Breast epithelium (tissue), 3 donors: ENCODE data around the gene XIRP2.

ENCODE experiments used
- POLR2A ChIP-seq: fragments of 450-650 bp; IDR thresholded peaks from one replicate; pipeline ENCODE4 v1.6.1; 2016; ENCODE audit warnings: antibody characterized with exemption, mild to moderate bottlenecking, moderate library complexity
- POLR2AphosphoS5 ChIP-seq, 3 donors: sonication (generic); formaldehyde crosslinking; IDR thresholded peaks; one replicate each; pipeline ENCODE4 v1.6.1; 2017; ENCODE audit warnings: antibody characterized with exemption in 3 of 3
- TF ChIP-seq, protein P1 (sequence below), 3 donors: fragments of 450-650 bp; IDR thresholded peaks; one replicate each; pipeline ENCODE4 v1.5.1; 2016 to 2017; ENCODE audit warnings: antibody characterized with exemption in 3 of 3, mild to moderate bottlenecking in 3 of 3, moderate library complexity in 3 of 3

DNA sequence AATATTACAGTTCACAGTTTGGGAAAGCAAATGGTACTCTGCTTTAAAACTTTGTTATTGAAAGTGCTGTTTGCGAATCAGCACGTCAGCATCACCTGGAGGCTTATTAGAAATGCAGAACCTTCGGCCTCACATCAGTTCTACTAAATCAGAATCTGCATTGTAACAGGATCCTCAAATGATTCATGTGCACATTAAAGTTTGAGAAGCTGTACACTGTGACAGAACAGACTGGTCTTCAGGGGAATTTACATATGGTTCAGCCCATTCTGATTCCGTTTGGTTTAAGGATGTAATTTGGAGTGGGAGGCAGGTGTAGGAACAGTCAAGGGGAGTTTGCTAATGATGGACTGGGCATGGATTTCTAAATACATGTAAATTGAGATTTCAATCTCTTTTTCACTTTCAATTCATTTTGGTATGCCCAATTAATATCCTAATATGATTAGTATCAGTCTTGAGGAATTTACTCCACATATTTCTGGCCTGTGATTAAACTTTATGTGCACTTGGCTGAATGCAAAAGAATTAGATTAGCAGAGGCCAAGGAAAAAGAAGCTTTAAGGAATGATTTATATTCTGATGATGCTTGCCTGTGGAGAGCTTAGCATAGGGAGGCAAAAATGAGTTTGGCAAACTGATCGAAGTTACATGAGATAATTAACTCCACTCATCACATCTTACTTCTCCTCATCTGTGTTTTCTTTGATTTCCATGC lies 248.8 kb downstream of the XIRP2 start:
- TF ChIP-seq, protein P1, sequence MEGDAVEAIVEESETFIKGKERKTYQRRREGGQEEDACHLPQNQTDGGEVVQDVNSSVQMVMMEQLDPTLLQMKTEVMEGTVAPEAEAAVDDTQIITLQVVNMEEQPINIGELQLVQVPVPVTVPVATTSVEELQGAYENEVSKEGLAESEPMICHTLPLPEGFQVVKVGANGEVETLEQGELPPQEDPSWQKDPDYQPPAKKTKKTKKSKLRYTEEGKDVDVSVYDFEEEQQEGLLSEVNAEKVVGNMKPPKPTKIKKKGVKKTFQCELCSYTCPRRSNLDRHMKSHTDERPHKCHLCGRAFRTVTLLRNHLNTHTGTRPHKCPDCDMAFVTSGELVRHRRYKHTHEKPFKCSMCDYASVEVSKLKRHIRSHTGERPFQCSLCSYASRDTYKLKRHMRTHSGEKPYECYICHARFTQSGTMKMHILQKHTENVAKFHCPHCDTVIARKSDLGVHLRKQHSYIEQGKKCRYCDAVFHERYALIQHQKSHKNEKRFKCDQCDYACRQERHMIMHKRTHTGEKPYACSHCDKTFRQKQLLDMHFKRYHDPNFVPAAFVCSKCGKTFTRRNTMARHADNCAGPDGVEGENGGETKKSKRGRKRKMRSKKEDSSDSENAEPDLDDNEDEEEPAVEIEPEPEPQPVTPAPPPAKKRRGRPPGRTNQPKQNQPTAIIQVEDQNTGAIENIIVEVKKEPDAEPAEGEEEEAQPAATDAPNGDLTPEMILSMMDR (IDR thresholded peaks at IDR 0.05), result no peak
- no peak for TF ChIP-seq POLR2A
- TF ChIP-seq POLR2AphosphoS5 (IDR thresholded peaks at IDR 0.05), result no peak
